ENCODE measurements around the gene GSTT2.
"Not testable (repeated sequence)": the region's sequence is repeated elsewhere in the genome, so short reads cannot be mapped to it uniquely, and the experiment has no call there.

Gene GSTT2

DNA sequence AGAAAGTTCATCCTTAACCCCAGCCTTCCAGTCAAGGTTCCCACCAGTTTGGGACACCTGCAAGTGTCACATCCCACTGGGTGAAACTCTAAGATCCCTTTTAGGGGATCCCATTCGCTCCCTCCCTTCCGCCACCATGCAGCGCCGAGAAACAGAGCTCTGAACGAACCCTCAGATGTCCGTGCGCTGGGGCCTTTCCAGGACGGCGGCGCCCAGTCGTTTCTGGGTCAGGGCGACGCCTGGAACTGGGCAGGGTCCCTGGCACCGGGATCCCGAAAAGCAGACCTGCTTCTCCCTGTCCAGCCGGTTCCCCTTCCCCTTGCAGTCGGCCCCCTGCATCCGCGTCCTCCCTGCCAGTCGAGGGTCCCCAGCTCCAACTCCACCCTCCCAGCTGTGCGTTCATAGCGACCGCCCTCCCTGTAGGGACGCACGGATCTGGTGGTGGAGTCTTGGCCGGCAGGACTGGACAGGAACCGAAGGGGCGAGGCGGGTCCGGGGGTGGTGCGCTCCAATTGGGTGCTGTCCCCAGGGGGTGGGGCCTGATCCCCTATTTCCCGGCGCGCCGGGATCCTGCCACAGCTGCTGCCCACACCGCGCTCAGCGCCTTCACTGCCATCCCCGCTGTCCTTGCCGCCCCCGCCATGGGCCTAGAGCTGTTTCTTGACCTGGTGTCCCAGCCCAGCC is at the start of gene GSTT2:
Gene GSTT2, plus strand, starts transcription at position 578 of the 684 bp plus-strand sequence.
- not testable (repeated sequence) for H3K4me3 ChIP-seq (ENCODE audit: low read depth in 1 of 2, low read length in 2 of 2); H3K9ac ChIP-seq (ENCODE audit: low read depth in 1 of 2, low read length in 2 of 2); H3K27me3 ChIP-seq (ENCODE audit: control insufficient read depth in 1 of 2, insufficient read depth in 2 of 2, low read length in 2 of 2); H3K27ac ChIP-seq (ENCODE audit: low read depth, low read length); H3K36me3 ChIP-seq (ENCODE audit: control insufficient read depth in 1 of 2, insufficient read depth in 2 of 2, low read length in 2 of 2); H3K4me1 ChIP-seq (ENCODE audit: control insufficient read depth in 1 of 2, insufficient read depth in 2 of 2, low read length in 2 of 2); H3K9me3 ChIP-seq (ENCODE audit: control insufficient read depth in 1 of 2, low read length in 2 of 2)

DNA sequence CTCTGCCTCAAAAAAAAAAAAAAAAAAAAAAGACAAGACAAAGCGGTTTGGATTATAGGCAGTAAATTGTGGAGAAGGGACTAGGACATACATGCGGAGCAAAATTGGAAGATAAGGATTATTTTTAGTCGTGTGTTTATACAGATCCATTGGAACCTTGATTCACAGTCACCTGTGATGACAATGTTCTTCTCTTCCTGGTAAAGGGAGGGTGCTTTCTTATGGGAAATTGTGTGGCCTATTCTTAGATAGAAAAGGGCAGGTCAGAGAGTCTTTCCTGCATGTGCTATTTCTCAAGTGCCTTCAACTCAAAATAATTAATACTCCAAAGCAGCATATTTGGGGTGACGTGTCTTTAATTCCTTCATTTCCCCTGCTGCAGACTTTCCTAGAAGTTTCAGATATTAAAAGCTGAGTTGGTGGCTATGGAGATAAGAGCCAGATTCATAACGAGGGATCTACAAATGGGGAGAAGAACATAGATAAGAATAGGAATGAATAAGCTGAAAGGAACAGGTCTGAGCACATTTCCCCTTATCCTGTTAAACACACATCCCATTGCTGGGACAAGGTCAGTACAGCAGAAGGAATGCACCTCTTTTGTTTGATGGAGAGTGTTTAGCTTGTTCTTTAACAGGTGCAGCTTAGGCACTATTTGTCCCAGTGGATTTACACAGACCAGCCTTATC is 41.5 kb upstream of the GSTT2 start:
- H3K9me3 ChIP-seq (ENCODE audit: control insufficient read depth in 1 of 2, low read length in 2 of 2), result no peaks in the 10 kb centered on the region
- H3K4me1 ChIP-seq (ENCODE audit: control insufficient read depth in 1 of 2, insufficient read depth in 2 of 2, low read length in 2 of 2), result no peaks in the 10 kb centered on the region
- H3K36me3 ChIP-seq (ENCODE audit: control insufficient read depth in 1 of 2, insufficient read depth in 2 of 2, low read length in 2 of 2), result no peaks in the 10 kb centered on the region
- no peak overlapping the region for H3K4me3 ChIP-seq (ENCODE audit: low read depth in 1 of 2, low read length in 2 of 2)
- no peaks in the 10 kb centered on the region for H3K27me3 ChIP-seq (ENCODE audit: control insufficient read depth in 1 of 2, insufficient read depth in 2 of 2, low read length in 2 of 2)
- no peak overlapping the region for H3K9ac ChIP-seq (ENCODE audit: low read depth in 1 of 2, low read length in 2 of 2)
- H3K27ac ChIP-seq (ENCODE audit: low read depth, low read length), result no peak overlapping the region

DNA sequence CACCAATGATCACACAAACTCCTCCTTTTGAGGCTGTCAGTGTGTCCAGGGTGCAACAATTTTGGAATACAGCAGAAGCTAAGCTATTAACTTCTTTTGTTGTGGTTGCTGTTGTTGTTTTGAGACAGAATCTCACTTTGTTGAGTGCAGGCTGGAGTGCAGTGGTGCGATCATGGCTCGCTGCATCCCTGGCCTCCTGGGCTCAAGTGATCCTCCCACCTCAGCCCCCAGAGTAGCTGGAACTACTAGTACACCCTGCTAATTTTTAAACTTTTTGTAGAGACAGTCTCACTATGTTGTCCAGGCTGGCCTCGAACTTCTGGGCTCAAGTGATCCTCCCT is 40.9 kb upstream of the GSTT2 start:
- Histone ChIP-seq H3K4me1 (ENCODE audit: control insufficient read depth in 1 of 2, insufficient read depth in 2 of 2, low read length in 2 of 2) (no peaks in the 10 kb centered on the region), H3K27ac (ENCODE audit: low read depth, low read length) (no peak overlapping the region), H3K9ac (ENCODE audit: low read depth in 1 of 2, low read length in 2 of 2) (no peak overlapping the region), H3K9me3 (ENCODE audit: control insufficient read depth in 1 of 2, low read length in 2 of 2) (no peaks in the 10 kb centered on the region), H3K27me3 (ENCODE audit: control insufficient read depth in 1 of 2, insufficient read depth in 2 of 2, low read length in 2 of 2) (no peaks in the 10 kb centered on the region), H3K36me3 (ENCODE audit: control insufficient read depth in 1 of 2, insufficient read depth in 2 of 2, low read length in 2 of 2) (no peaks in the 10 kb centered on the region), H3K4me3 (ENCODE audit: low read depth in 1 of 2, low read length in 2 of 2) (no peak overlapping the region)

DNA sequence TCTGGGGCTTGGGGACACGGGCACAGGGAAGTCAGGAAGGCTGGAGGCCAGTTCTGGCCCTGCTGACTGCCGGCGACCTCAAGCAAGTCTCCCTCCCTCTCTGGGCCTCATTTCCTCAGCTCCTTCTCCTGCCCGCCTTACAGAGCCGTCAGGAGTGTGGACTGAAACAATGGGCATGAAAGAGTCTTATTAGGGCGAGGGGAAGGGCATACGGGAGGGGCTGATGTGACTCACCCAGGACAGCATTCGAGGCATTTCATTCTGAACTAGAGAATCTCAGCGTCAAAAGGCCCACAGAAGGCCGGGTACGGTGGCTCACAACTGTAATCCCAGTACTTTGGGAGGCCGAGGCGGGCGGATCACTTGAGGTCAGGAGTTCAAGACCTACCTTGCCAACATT is 39.8 kb upstream of the GSTT2 start:
- H3K9ac ChIP-seq (ENCODE audit: low read depth in 1 of 2, low read length in 2 of 2); H3K4me1 ChIP-seq (ENCODE audit: control insufficient read depth in 1 of 2, insufficient read depth in 2 of 2, low read length in 2 of 2); H3K4me3 ChIP-seq (ENCODE audit: low read depth in 1 of 2, low read length in 2 of 2); H3K27me3 ChIP-seq (ENCODE audit: control insufficient read depth in 1 of 2, insufficient read depth in 2 of 2, low read length in 2 of 2); H3K36me3 ChIP-seq (ENCODE audit: control insufficient read depth in 1 of 2, insufficient read depth in 2 of 2, low read length in 2 of 2); H3K27ac ChIP-seq (ENCODE audit: low read depth, low read length); H3K9me3 ChIP-seq (ENCODE audit: control insufficient read depth in 1 of 2, low read length in 2 of 2): not testable (repeated sequence)

DNA sequence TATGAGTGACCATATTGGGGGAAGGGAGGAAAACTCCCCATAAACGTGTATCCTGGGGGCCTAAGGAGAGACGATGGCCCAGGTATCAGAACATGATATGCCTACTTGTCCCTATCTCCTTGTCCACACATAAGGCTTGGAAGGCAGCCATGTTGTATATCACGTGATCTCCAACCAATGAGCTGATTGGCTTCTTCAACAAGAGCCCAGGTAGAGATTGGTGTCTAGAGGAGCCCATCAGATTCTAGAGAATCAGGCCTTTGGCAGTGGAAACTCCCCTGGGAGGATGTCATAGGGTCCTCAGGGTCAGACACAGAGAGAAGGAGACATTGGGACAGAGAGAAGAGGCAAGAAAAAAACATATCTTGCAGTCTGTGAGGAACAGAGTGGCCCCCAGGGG is 32.5 kb upstream of the GSTT2 start:
- not testable (repeated sequence) for H3K9me3 ChIP-seq (ENCODE audit: control insufficient read depth in 1 of 2, low read length in 2 of 2); H3K4me1 ChIP-seq (ENCODE audit: control insufficient read depth in 1 of 2, insufficient read depth in 2 of 2, low read length in 2 of 2); H3K36me3 ChIP-seq (ENCODE audit: control insufficient read depth in 1 of 2, insufficient read depth in 2 of 2, low read length in 2 of 2); H3K4me3 ChIP-seq (ENCODE audit: low read depth in 1 of 2, low read length in 2 of 2); H3K27ac ChIP-seq (ENCODE audit: low read depth, low read length); H3K9ac ChIP-seq (ENCODE audit: low read depth in 1 of 2, low read length in 2 of 2); H3K27me3 ChIP-seq (ENCODE audit: control insufficient read depth in 1 of 2, insufficient read depth in 2 of 2, low read length in 2 of 2)

DNA sequence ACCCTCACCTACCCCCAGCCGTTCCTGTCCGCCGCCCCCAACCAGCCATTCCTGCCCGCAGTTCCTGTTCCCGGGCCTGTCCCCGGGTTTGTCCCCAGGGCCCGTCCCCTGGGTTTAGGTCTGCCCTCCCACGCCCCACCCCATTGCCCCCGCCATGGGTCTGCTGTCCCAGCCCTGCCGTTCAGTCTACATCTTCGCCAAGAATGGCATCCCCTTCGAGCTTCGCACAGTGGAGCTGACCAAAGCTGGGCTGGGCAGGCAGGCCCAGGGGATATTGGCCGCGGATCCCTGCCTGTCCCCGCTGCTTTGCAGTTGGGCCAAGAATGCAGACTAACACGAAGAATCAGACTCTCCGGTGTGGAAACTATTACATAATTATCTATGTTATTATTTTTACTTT is 30.2 kb upstream of the GSTT2 start:
- H3K4me1 ChIP-seq (ENCODE audit: control insufficient read depth in 1 of 2, insufficient read depth in 2 of 2, low read length in 2 of 2); H3K4me3 ChIP-seq (ENCODE audit: low read depth in 1 of 2, low read length in 2 of 2); H3K9ac ChIP-seq (ENCODE audit: low read depth in 1 of 2, low read length in 2 of 2); H3K36me3 ChIP-seq (ENCODE audit: control insufficient read depth in 1 of 2, insufficient read depth in 2 of 2, low read length in 2 of 2); H3K27ac ChIP-seq (ENCODE audit: low read depth, low read length); H3K9me3 ChIP-seq (ENCODE audit: control insufficient read depth in 1 of 2, low read length in 2 of 2); H3K27me3 ChIP-seq (ENCODE audit: control insufficient read depth in 1 of 2, insufficient read depth in 2 of 2, low read length in 2 of 2): not testable (repeated sequence)

DNA sequence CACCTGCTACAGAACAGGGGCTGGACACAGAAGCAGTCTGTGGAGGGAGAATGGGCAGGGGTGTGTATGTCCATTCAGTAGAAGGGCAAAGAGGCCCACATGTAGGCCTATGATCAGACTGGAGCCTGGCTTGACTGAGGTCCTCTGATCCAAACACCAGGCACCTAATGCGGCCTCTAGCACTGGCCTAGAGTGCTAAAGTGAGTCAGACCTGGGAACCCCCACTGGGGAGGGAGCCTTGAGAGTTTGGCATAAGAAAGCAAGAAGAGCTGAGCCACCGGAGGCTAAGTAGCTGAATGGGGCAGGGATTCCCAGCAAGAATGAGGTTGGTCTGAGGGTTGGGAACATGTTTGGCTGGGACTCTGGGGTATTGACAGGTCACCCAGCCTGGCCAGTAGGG is 28.6 kb upstream of the GSTT2 start:
- not testable (repeated sequence) for H3K4me1 ChIP-seq (ENCODE audit: control insufficient read depth in 1 of 2, insufficient read depth in 2 of 2, low read length in 2 of 2); H3K9ac ChIP-seq (ENCODE audit: low read depth in 1 of 2, low read length in 2 of 2); H3K4me3 ChIP-seq (ENCODE audit: low read depth in 1 of 2, low read length in 2 of 2); H3K36me3 ChIP-seq (ENCODE audit: control insufficient read depth in 1 of 2, insufficient read depth in 2 of 2, low read length in 2 of 2); H3K9me3 ChIP-seq (ENCODE audit: control insufficient read depth in 1 of 2, low read length in 2 of 2); H3K27me3 ChIP-seq (ENCODE audit: control insufficient read depth in 1 of 2, insufficient read depth in 2 of 2, low read length in 2 of 2); H3K27ac ChIP-seq (ENCODE audit: low read depth, low read length)

DNA sequence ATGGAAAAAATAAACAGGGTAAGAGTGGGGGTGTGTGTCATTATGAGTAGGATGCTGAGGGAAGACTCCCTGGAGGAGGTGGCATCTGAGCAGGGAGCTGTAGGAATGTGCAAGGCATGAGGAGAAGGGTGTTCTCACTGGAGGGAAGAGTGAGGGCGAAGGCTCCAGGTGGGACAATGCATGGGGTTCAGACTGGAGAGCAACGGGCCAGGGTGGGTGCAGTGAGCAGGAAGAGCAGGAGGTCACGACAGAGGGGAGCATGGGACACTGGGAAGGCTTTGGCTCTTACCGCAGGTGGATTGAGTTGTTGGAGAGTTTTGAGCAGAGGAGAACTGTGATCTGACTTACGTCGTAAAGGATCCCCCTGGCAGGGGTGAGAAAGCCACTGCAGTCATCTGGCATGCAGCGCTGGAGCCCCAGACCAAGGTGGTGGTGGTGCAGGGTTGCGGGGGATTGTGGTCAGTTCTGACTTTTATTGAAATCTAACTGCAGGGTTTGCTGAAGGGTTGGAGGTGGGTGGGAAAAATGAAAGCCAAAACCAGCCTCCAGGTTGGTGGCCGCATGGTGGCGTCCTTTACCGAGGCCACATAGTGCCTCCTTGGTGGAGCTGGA is 27.0 kb upstream of the GSTT2 start:
- H3K9me3 ChIP-seq (ENCODE audit: control insufficient read depth in 1 of 2, low read length in 2 of 2); H3K4me3 ChIP-seq (ENCODE audit: low read depth in 1 of 2, low read length in 2 of 2): not testable (repeated sequence)

DNA sequence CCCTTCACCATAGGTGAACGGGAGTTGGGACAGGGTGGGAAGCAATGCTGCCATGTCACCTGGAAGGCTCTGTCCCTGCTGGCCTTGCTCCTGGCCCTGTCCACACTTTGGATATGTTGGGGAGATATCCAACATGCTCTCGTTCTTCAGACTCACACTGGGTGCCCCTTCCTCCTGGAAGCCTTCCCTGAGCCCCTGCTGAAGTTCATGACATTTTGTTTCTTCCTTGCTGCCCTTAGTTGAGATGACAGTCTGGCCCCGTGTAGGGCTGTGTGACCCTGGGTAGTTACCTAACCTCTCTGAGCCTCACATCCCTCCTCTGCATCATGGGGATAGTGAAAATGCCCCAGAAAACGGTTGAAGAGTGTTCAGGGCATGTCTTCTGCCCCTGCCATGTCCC is 26.4 kb upstream of the GSTT2 start:
- not testable (repeated sequence) for H3K4me3 ChIP-seq (ENCODE audit: low read depth in 1 of 2, low read length in 2 of 2); H3K27me3 ChIP-seq (ENCODE audit: control insufficient read depth in 1 of 2, insufficient read depth in 2 of 2, low read length in 2 of 2); H3K27ac ChIP-seq (ENCODE audit: low read depth, low read length); H3K36me3 ChIP-seq (ENCODE audit: control insufficient read depth in 1 of 2, insufficient read depth in 2 of 2, low read length in 2 of 2); H3K9ac ChIP-seq (ENCODE audit: low read depth in 1 of 2, low read length in 2 of 2); H3K9me3 ChIP-seq (ENCODE audit: control insufficient read depth in 1 of 2, low read length in 2 of 2); H3K4me1 ChIP-seq (ENCODE audit: control insufficient read depth in 1 of 2, insufficient read depth in 2 of 2, low read length in 2 of 2)

More for the DNA sequence above, 27.0 kb upstream of the GSTT2 start:
- H3K27ac ChIP-seq (ENCODE audit: low read depth, low read length); H3K27me3 ChIP-seq (ENCODE audit: control insufficient read depth in 1 of 2, insufficient read depth in 2 of 2, low read length in 2 of 2); H3K9ac ChIP-seq (ENCODE audit: low read depth in 1 of 2, low read length in 2 of 2); H3K36me3 ChIP-seq (ENCODE audit: control insufficient read depth in 1 of 2, insufficient read depth in 2 of 2, low read length in 2 of 2); H3K4me1 ChIP-seq (ENCODE audit: control insufficient read depth in 1 of 2, insufficient read depth in 2 of 2, low read length in 2 of 2): not testable (repeated sequence)

DNA sequence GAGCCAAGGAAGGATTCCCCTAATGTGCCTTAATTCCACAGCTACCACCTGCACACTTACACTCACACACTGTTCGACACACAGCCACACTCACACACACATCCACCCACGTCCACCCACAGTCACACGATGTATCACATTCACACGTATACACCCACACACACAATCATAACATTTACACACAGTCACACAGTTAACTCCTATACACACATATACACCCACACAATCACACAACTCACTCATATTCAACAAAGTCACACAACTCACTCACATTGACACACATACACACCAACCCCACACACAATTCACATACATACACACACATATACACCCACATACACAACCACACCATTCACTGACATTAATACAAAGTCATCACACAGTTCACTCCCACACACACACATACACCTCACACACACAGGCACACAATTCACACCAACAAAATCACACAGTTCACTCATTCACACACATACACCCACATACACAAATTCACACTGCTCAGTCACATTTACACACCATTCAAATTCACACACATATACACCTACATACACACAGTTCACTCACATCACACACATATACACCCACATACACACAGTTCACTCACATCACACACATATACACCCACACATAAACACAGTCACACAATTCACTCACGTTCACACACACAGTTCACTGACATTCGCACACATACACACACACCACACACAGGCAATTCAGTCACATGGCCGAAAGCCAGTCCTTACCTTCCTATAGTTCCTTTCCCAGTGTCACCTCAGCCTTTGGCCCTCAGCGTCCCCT is 25.5 kb upstream of the GSTT2 start:
- H3K36me3 ChIP-seq (ENCODE audit: control insufficient read depth in 1 of 2, insufficient read depth in 2 of 2, low read length in 2 of 2), result not testable (repeated sequence)

More for the DNA sequence above, 25.5 kb upstream of the GSTT2 start:
- H3K4me1 ChIP-seq (ENCODE audit: control insufficient read depth in 1 of 2, insufficient read depth in 2 of 2, low read length in 2 of 2); H3K9me3 ChIP-seq (ENCODE audit: control insufficient read depth in 1 of 2, low read length in 2 of 2); H3K4me3 ChIP-seq (ENCODE audit: low read depth in 1 of 2, low read length in 2 of 2); H3K9ac ChIP-seq (ENCODE audit: low read depth in 1 of 2, low read length in 2 of 2); H3K27me3 ChIP-seq (ENCODE audit: control insufficient read depth in 1 of 2, insufficient read depth in 2 of 2, low read length in 2 of 2); H3K27ac ChIP-seq (ENCODE audit: low read depth, low read length): not testable (repeated sequence)
